H1 (cell line): Measurements from ENCODE around the gene HTR3A. TPM values are rescaled to one million over a fixed set of nuclear protein-coding genes. Genes with fewer than 3 reads are reported as not detected.

Source experiments
- BCL11A ChIP-seq, 2 experiments: IDR thresholded peaks; one replicate each; pipeline ENCODE4 v1.6.1; 2011; ENCODE audit warnings: low read depth in 2 of 2, low read length in 2 of 2, mild to moderate bottlenecking in 2 of 2
- CBX5 ChIP-seq: fragments of 300-800, 300-1000 bp; sonication (generic); IDR thresholded peaks from 2 replicates; pipeline ENCODE4 v1.7.1; 2016; ENCODE audit warnings: antibody characterized with exemption, low read length, low read depth
- CEBPB ChIP-seq: IDR thresholded peaks from 2 replicates; pipeline ENCODE4 v1.6.1; 2012; ENCODE audit warnings: low read depth, low read length
- FOSL1 ChIP-seq: IDR thresholded peaks from 2 replicates; pipeline ENCODE4 v1.6.1; 2011; ENCODE audit warnings: mild to moderate bottlenecking, low read depth, low read length, moderate library complexity; ENCODE audit not compliant: insufficient read depth
- GABPA ChIP-seq: IDR thresholded peaks from 2 replicates; pipeline ENCODE4 v1.6.1; 2011; ENCODE audit warnings: mild to moderate bottlenecking, low read length, moderate library complexity, borderline replicate concordance; ENCODE audit not compliant: insufficient read depth
- RFX5 ChIP-seq: IDR thresholded peaks from 2 replicates; pipeline ENCODE4 v1.6.1; 2011; ENCODE audit warnings: low read depth, low read length, improper control_type of control experiment, borderline replicate concordance
- SAP30 ChIP-seq: fragments of 300-600 bp; sonication (generic); IDR thresholded peaks from 2 replicates; pipeline ENCODE4 v1.7.1; 2012; ENCODE audit warnings: low read length, moderate library complexity, mild to moderate bottlenecking, inconsistent platforms; ENCODE audit not compliant: insufficient read depth, insufficient replicate concordance
- SIN3A ChIP-seq, 2 experiments: IDR thresholded peaks in 1 of 2; conservative IDR thresholded peaks in 1 of 2; 2 replicates each; pipeline ENCODE4 v1.6.1; 2011 to 2012; ENCODE audit warnings: low read length in 2 of 2, improper control_type of control experiment in 1 of 2, low read depth in 1 of 2, mild to moderate bottlenecking in 1 of 2
- polyA plus RNA-seq, 7 experiments: library from polyadenylated mRNA; depleted of rRNA in 3 of 7; stranded (reverse) in 5 of 7; unstranded in 2 of 7; fragments of >200 nt in 5 of 7; fragments of 200-250 nt in 2 of 7; gene quantifications; 1 replicate in 5 of 7; 2 replicates in 1 of 7; 4 replicates in 1 of 7; pipeline versions ENCODE4 v1.2.1 to v1.2.3, GENCODE V29; 2011 to 2013; ENCODE audit warnings: missing spikeins in 2 of 7, mixed read lengths in 2 of 7
- total RNA-seq: library from RNA; stranded (reverse); fragmentation: NEBNext Ultra II Directional; extraction: Animal tissue kit (Norgen Biotek cat#: 25700); gene quantifications from 2 replicates; pipeline ENCODE4 v1.2.1, GENCODE V29; 2021
- TF ChIP-seq, protein P1 (sequence below): fragments of 300-600 bp; sonication (generic); IDR thresholded peaks from 2 replicates; pipeline ENCODE4 v1.7.1; 2012; ENCODE audit warnings: low read length, moderate library complexity, mild to moderate bottlenecking, inconsistent platforms; ENCODE audit not compliant: insufficient replicate concordance
- TF ChIP-seq, protein P2 (sequence below): IDR thresholded peaks from 2 replicates; pipeline ENCODE4 v1.6.1; 2012; ENCODE audit warnings: inconsistent platforms

HTR3A gene
- total and polyA plus RNA-seq, 2 of the 8 experiments (the other 6 are each of a cell fraction or from before 2014, with no cell fraction given): 7.5 to 8.9 TPM

DNA sequence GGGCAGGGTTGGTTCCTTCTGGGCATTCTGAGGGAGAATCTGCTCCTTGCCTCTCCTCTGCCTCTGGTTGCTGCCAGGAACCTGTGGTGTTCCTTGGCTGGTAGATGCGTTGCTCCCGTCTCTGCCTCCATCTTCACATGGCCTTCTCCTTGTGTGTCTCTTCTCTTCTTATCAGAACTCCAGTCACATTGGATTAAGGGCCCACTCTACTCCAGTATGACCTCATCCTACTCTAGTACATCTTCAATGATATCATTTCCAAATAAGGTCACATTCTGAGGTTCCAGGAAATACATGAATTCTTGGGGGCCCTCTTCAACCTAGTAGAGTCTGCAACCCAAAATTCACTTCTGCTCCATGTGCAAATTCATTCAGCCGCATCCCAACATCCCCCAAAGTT is 37.0 kb upstream of the HTR3A start (continued):
- TF ChIP-seq, protein P1, sequence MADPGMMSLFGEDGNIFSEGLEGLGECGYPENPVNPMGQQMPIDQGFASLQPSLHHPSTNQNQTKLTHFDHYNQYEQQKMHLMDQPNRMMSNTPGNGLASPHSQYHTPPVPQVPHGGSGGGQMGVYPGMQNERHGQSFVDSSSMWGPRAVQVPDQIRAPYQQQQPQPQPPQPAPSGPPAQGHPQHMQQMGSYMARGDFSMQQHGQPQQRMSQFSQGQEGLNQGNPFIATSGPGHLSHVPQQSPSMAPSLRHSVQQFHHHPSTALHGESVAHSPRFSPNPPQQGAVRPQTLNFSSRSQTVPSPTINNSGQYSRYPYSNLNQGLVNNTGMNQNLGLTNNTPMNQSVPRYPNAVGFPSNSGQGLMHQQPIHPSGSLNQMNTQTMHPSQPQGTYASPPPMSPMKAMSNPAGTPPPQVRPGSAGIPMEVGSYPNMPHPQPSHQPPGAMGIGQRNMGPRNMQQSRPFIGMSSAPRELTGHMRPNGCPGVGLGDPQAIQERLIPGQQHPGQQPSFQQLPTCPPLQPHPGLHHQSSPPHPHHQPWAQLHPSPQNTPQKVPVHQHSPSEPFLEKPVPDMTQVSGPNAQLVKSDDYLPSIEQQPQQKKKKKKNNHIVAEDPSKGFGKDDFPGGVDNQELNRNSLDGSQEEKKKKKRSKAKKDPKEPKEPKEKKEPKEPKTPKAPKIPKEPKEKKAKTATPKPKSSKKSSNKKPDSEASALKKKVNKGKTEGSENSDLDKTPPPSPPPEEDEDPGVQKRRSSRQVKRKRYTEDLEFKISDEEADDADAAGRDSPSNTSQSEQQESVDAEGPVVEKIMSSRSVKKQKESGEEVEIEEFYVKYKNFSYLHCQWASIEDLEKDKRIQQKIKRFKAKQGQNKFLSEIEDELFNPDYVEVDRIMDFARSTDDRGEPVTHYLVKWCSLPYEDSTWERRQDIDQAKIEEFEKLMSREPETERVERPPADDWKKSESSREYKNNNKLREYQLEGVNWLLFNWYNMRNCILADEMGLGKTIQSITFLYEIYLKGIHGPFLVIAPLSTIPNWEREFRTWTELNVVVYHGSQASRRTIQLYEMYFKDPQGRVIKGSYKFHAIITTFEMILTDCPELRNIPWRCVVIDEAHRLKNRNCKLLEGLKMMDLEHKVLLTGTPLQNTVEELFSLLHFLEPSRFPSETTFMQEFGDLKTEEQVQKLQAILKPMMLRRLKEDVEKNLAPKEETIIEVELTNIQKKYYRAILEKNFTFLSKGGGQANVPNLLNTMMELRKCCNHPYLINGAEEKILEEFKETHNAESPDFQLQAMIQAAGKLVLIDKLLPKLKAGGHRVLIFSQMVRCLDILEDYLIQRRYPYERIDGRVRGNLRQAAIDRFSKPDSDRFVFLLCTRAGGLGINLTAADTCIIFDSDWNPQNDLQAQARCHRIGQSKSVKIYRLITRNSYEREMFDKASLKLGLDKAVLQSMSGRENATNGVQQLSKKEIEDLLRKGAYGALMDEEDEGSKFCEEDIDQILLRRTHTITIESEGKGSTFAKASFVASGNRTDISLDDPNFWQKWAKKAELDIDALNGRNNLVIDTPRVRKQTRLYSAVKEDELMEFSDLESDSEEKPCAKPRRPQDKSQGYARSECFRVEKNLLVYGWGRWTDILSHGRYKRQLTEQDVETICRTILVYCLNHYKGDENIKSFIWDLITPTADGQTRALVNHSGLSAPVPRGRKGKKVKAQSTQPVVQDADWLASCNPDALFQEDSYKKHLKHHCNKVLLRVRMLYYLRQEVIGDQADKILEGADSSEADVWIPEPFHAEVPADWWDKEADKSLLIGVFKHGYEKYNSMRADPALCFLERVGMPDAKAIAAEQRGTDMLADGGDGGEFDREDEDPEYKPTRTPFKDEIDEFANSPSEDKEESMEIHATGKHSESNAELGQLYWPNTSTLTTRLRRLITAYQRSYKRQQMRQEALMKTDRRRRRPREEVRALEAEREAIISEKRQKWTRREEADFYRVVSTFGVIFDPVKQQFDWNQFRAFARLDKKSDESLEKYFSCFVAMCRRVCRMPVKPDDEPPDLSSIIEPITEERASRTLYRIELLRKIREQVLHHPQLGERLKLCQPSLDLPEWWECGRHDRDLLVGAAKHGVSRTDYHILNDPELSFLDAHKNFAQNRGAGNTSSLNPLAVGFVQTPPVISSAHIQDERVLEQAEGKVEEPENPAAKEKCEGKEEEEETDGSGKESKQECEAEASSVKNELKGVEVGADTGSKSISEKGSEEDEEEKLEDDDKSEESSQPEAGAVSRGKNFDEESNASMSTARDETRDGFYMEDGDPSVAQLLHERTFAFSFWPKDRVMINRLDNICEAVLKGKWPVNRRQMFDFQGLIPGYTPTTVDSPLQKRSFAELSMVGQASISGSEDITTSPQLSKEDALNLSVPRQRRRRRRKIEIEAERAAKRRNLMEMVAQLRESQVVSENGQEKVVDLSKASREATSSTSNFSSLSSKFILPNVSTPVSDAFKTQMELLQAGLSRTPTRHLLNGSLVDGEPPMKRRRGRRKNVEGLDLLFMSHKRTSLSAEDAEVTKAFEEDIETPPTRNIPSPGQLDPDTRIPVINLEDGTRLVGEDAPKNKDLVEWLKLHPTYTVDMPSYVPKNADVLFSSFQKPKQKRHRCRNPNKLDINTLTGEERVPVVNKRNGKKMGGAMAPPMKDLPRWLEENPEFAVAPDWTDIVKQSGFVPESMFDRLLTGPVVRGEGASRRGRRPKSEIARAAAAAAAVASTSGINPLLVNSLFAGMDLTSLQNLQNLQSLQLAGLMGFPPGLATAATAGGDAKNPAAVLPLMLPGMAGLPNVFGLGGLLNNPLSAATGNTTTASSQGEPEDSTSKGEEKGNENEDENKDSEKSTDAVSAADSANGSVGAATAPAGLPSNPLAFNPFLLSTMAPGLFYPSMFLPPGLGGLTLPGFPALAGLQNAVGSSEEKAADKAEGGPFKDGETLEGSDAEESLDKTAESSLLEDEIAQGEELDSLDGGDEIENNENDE: no peak
- TF ChIP-seq BCL11A (IDR thresholded peaks at IDR 0.05; ENCODE audit: low read depth in 2 of 2, low read length in 2 of 2): no peak
- TF ChIP-seq SIN3A (conservative IDR thresholded peaks at IDR 0.05 in 1 of 2, IDR thresholded peaks at IDR 0.05 in 1 of 2; ENCODE audit: low read depth in 1 of 2, low read length in 2 of 2): no peak
- TF ChIP-seq, protein P2, sequence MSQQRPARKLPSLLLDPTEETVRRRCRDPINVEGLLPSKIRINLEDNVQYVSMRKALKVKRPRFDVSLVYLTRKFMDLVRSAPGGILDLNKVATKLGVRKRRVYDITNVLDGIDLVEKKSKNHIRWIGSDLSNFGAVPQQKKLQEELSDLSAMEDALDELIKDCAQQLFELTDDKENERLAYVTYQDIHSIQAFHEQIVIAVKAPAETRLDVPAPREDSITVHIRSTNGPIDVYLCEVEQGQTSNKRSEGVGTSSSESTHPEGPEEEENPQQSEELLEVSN: no peak
- no peak for TF ChIP-seq RFX5
- TF ChIP-seq CBX5: no peak
- no peak for TF ChIP-seq FOSL1
- TF ChIP-seq CEBPB: no peak
- TF ChIP-seq GABPA: no peak
- TF ChIP-seq SAP30: no peak
